Measurements from ENCODE around the gene MED13. TPM values are rescaled to one million over a fixed set of nuclear protein-coding genes. Genes with fewer than 3 reads are reported as not detected.

The MED13 gene
- total RNA-seq, 1 donor: 68.8 TPM

DNA sequence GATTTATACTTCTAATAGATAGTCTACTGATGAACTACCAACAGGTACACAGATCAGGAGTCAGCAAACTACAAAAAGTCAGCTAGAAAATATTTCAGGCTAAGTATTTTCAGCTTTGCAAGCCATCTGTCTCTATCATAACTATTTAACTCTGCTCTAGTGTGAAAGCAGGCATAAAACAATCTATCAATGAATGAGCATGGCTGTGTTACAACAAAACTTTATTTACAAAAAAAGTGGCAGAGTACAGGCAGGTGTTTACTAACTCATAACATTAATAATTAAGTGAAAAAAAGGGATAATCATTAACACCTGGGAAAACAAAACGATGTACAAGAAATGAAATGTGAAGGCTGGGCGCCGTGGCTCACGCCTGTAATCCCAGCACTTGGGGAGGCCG lies 15.8 kb downstream of the MED13 start:
- Histone ChIP-seq H2AFZ (ENCODE audit: low read length) (no peak overlapping the region), H3K36me3 (ENCODE audit: insufficient read depth, low read length) (peaks cover 46% of the 10 kb centered on the region), H3K27ac (ENCODE audit: low read depth, low read length) (no peak overlapping the region), H3K79me2 (ENCODE audit: insufficient read depth, low read length) (peaks cover 87% of the 10 kb centered on the region), H3K27me3 (ENCODE audit: insufficient read depth, low read length) (no peaks in the 10 kb centered on the region), H3K4me3 (ENCODE audit: insufficient read depth, low read length) (no peak overlapping the region), H4K20me1 (ENCODE audit: insufficient read depth, low read length) (peaks cover 17% of the 10 kb centered on the region), H3K4me2 (ENCODE audit: insufficient read depth, low read length) (no peak overlapping the region), H3K4me1 (ENCODE audit: insufficient read depth, low read length) (no peaks in the 10 kb centered on the region), H3K9me3 (ENCODE audit: low read depth, low read length) (no peaks in the 10 kb centered on the region)
- no peak for DNase-seq (ENCODE audit: insufficient read length, low spot score, missing footprints)
- TF ChIP-seq, protein P1, sequence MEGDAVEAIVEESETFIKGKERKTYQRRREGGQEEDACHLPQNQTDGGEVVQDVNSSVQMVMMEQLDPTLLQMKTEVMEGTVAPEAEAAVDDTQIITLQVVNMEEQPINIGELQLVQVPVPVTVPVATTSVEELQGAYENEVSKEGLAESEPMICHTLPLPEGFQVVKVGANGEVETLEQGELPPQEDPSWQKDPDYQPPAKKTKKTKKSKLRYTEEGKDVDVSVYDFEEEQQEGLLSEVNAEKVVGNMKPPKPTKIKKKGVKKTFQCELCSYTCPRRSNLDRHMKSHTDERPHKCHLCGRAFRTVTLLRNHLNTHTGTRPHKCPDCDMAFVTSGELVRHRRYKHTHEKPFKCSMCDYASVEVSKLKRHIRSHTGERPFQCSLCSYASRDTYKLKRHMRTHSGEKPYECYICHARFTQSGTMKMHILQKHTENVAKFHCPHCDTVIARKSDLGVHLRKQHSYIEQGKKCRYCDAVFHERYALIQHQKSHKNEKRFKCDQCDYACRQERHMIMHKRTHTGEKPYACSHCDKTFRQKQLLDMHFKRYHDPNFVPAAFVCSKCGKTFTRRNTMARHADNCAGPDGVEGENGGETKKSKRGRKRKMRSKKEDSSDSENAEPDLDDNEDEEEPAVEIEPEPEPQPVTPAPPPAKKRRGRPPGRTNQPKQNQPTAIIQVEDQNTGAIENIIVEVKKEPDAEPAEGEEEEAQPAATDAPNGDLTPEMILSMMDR (IDR thresholded peaks at IDR 0.05; ENCODE audit: extremely low read depth, low read depth, low read length): no peak

DNA sequence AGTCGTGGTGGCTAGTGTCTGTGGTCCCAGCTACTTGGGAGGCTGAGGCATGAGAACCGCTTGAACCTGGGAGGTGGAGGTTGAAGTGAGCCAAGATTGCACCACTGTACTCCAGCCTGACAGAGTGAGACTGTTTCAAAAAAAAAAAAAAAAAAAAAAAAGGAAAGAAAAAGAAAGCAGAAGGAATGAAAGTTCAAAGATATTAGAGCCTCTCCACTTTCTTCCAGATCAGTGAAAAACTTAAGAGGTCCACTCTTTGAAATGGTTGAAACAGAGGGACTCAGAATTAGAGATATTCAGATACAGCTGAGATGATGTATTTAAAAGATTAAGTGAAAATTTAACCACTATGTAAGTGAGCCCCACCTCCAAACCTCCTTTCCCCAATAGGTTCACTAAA lies 16.8 kb downstream of the MED13 start:
- no peak overlapping the region for H2AFZ ChIP-seq (ENCODE audit: low read length)
- H3K4me1 ChIP-seq (ENCODE audit: insufficient read depth, low read length): no peaks in the 10 kb centered on the region
- H3K4me2 ChIP-seq (ENCODE audit: insufficient read depth, low read length): no peak overlapping the region
- H4K20me1 ChIP-seq (ENCODE audit: insufficient read depth, low read length): peaks cover 12% of the 10 kb centered on the region
- no peak overlapping the region for H3K27ac ChIP-seq (ENCODE audit: low read depth, low read length)
- H3K4me3 ChIP-seq (ENCODE audit: insufficient read depth, low read length): no peak overlapping the region
- H3K27me3 ChIP-seq (ENCODE audit: insufficient read depth, low read length): no peaks in the 10 kb centered on the region
- H3K9me3 ChIP-seq (ENCODE audit: low read depth, low read length): no peaks in the 10 kb centered on the region
- H3K79me2 ChIP-seq (ENCODE audit: insufficient read depth, low read length): peaks cover 86% of the 10 kb centered on the region
- no peak for DNase-seq (ENCODE audit: insufficient read length, low spot score, missing footprints)
- H3K36me3 ChIP-seq (ENCODE audit: insufficient read depth, low read length): peaks cover 46% of the 10 kb centered on the region
- TF ChIP-seq, protein P1 (IDR thresholded peaks at IDR 0.05; ENCODE audit: extremely low read depth, low read depth, low read length): no peak

DNA sequence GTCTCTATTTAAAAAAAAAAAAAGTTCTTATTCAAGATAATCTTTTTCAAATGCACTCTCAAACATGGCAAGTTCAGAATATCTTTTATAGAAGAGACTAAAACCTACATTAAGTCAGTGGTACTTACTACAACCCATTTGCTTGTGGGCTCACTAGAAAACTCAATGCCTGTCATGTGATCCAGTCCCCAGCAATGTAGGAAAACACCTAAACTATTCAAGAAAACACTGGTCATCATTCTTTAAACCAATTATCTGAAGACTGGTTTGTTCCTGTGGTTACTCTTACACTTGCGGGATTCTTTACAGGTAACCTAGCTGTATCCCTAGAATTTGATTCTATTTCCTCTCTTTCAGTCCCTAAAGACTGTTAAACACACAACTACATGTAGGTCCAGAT lies 19.6 kb downstream of the MED13 start:
- Histone ChIP-seq H4K20me1 (ENCODE audit: insufficient read depth, low read length) (peaks cover 9% of the 10 kb centered on the region), H2AFZ (ENCODE audit: low read length) (no peak overlapping the region), H3K79me2 (ENCODE audit: insufficient read depth, low read length) (peaks cover 86% of the 10 kb centered on the region)

DNA sequence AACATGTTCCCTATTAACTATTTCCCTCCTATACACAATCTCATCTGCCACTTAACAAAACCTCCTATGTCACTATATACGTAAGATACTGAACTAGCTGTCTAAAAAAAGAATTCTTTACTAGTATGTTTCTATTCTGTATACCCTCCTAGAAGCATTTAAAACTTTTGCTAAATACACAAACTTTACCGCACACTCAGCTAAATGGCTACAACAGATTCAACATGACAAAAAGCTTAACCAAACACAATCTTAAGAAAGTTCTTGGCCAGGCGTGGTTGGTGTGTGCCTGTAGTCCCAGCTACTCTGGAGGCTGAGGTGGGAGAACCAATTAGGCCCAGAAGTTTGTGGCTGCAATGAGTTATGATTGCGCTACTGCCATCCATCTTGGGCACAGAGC lies 20.0 kb downstream of the MED13 start:
- Histone ChIP-seq H2AFZ (ENCODE audit: low read length) (no peak overlapping the region), H3K4me3 (ENCODE audit: insufficient read depth, low read length) (no peak overlapping the region), H3K4me1 (ENCODE audit: insufficient read depth, low read length) (no peaks in the 10 kb centered on the region), H3K27me3 (ENCODE audit: insufficient read depth, low read length) (no peaks in the 10 kb centered on the region), H3K9me3 (ENCODE audit: low read depth, low read length) (no peaks in the 10 kb centered on the region), H3K79me2 (ENCODE audit: insufficient read depth, low read length) (peaks cover 86% of the 10 kb centered on the region), H3K27ac (ENCODE audit: low read depth, low read length) (no peak overlapping the region), H4K20me1 (ENCODE audit: insufficient read depth, low read length) (peaks cover 9% of the 10 kb centered on the region), H3K36me3 (ENCODE audit: insufficient read depth, low read length) (peaks cover 45% of the 10 kb centered on the region), H3K4me2 (ENCODE audit: insufficient read depth, low read length) (no peak overlapping the region)
- DNase-seq (ENCODE audit: insufficient read length, low spot score, missing footprints): no peak
- TF ChIP-seq, protein P1 (IDR thresholded peaks at IDR 0.05; ENCODE audit: extremely low read depth, low read depth, low read length): no peak

More for the DNA sequence above, 19.6 kb downstream of the MED13 start:
- Histone ChIP-seq H3K4me1 (ENCODE audit: insufficient read depth, low read length) (no peaks in the 10 kb centered on the region), H3K36me3 (ENCODE audit: insufficient read depth, low read length) (peaks cover 41% of the 10 kb centered on the region), H3K27ac (ENCODE audit: low read depth, low read length) (no peak overlapping the region), H3K4me3 (ENCODE audit: insufficient read depth, low read length) (no peak overlapping the region), H3K4me2 (ENCODE audit: insufficient read depth, low read length) (no peak overlapping the region), H3K27me3 (ENCODE audit: insufficient read depth, low read length) (no peaks in the 10 kb centered on the region), H3K9me3 (ENCODE audit: low read depth, low read length) (no peaks in the 10 kb centered on the region)
- no peak for DNase-seq (ENCODE audit: insufficient read length, low spot score, missing footprints)
- TF ChIP-seq, protein P1 (IDR thresholded peaks at IDR 0.05; ENCODE audit: extremely low read depth, low read depth, low read length): no peak

Measured in osteoblast (primary cell).